ENCODE data around the gene ONECUT2.

GRCh38 chr18:57439609-57439968, 4.4 kb downstream of the ONECUT2 start:
- TF ChIP-seq REST (IDR thresholded peaks at IDR 0.05) (no peak), CTCF (IDR thresholded peaks at IDR 0.05; ENCODE audit: low read depth, low read length, missing input control) (no peak), FOXA1 (IDR thresholded peaks at IDR 0.05) (no peak), ZBTB33 (IDR thresholded peaks at IDR 0.05) (no peak), TAF1 (conservative IDR thresholded peaks at IDR 0.05) (no peak), JUND (IDR thresholded peaks at IDR 0.05) (no peak), RAD21 (IDR thresholded peaks at IDR 0.05) (no peak), MAX (IDR thresholded peaks at IDR 0.05) (no peak), EGR1 (IDR thresholded peaks at IDR 0.05; ENCODE audit: low read depth in 2 of 2) (no peak), ATF3 (IDR thresholded peaks at IDR 0.05) (no peak)
